Measurements from ENCODE around the gene SEC23A. TPM values are rescaled to one million over a fixed set of nuclear protein-coding genes. Genes with fewer than 3 reads are reported as not detected.
"Not testable (repeated sequence)": the region's sequence is repeated elsewhere in the genome, so short reads cannot be mapped to it uniquely, and the experiment has no call there.

Gene SEC23A
- polyA plus RNA-seq, 1 donor, result 92.8 TPM

DNA sequence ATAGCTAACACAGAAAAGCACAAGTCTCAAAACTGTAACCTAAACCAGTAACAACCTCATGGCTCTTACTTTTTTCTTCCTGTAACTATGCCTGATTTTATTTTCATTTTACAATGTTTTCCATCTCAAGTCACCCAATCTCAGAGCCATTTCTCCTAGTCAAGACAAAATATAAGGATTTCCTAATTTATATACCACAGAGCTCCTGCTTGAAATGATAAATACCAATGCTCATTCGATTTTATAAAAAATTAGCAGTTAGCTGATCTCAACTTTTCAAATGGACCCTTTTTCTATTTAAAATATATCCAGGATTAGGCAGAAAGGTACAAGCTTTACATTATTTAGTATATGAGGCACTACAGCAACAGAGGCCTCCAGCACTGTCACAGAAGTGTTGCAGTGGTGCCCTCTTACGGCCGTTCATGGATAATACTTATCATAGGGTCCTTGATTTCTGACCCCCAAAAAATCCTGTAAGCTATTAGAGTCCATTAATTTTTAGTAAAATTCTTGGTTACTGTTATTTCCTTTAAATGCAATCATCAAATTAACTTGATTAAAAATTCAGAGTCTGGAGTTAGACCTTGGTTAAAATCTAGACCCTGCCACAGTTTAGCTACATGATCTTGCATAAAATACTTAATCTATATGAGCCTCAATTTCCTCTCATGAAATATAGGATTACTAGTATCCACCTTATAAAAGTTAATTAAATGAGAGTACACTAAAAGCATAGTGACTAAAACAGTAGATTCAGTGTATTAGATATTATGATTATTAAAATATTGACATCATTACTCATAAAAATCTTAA lies 68.3 kb downstream of the SEC23A start:
- Histone ChIP-seq H3K9me3 (ENCODE audit: control insufficient read depth, low read depth, low read length) (no peaks in the 10 kb centered on the region), H3K27ac (ENCODE audit: low read length) (no peak overlapping the region), H3K4me1 (ENCODE audit: control insufficient read depth, insufficient read depth, low read length) (no peaks in the 10 kb centered on the region), H3K4me3 (ENCODE audit: low read length) (no peak overlapping the region), H3K27me3 (ENCODE audit: control insufficient read depth, insufficient read depth, low read length) (no peaks in the 10 kb centered on the region), H3K36me3 (ENCODE audit: control insufficient read depth, insufficient read depth, low read length) (peaks cover 56% of the 10 kb centered on the region)
- WGBS (ENCODE audit: insufficient coverage, low lambda C conversion rate), result 25% methylated on average over 1 of the region's 3 CpGs
- no peak for DNase-seq

DNA sequence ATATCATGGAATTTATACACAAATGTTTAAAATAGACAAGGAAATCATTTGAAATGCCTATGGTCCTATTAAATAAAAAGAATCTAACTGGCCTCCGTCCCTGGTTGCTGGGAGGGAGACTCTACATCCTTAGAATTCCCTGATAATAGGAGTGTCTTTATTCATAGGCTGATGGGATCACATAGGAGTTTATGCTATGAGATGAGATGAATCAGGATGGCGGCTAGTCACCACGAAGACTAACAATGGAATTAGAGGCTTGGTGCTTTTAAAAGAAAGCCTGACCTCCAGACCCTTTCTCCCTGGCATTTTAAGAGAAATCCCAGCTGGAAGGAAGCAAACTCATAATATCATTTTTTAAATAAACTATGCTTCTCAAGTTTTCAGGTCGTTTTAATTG lies 69.7 kb downstream of the SEC23A start:
- no peak for DNase-seq
- H3K27me3 ChIP-seq (ENCODE audit: control insufficient read depth, insufficient read depth, low read length), result no peaks in the 10 kb centered on the region
- no peak overlapping the region for H3K4me3 ChIP-seq (ENCODE audit: low read length)
- H3K27ac ChIP-seq (ENCODE audit: low read length), result no peak overlapping the region
- H3K4me1 ChIP-seq (ENCODE audit: control insufficient read depth, insufficient read depth, low read length), result no peaks in the 10 kb centered on the region
- H3K36me3 ChIP-seq (ENCODE audit: control insufficient read depth, insufficient read depth, low read length), result peaks cover 53% of the 10 kb centered on the region
- WGBS (ENCODE audit: insufficient coverage, low lambda C conversion rate), result 91% methylated on average over 2 of the region's 4 CpGs
- no peaks in the 10 kb centered on the region for H3K9me3 ChIP-seq (ENCODE audit: control insufficient read depth, low read depth, low read length)

DNA sequence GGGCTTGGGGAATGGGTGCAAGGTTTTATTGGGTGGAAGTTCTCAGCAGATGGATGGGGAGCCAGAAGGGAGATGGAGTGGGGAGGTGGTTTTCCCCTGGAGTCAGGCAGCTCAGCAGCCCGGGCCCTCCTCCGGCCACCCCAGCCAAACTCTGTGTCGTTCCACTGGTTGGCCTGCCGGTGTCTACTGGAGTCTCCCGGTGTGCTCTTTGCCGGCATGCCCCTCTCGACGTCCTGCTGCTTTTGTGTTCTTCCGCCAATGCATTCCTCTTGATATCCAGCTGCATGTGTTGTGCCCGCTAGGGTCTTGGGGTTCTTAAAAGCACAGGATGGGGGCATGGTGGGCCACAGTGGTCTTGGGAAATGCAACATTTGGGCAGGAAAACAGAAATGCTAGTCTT lies 72.8 kb downstream of the SEC23A start:
- DNase-seq, result no peak
- Histone ChIP-seq H3K4me1 (ENCODE audit: control insufficient read depth, insufficient read depth, low read length) (peaks cover 9% of the 10 kb centered on the region), H3K9me3 (ENCODE audit: control insufficient read depth, low read depth, low read length) (no peaks in the 10 kb centered on the region), H3K27me3 (ENCODE audit: control insufficient read depth, insufficient read depth, low read length) (no peaks in the 10 kb centered on the region), H3K36me3 (ENCODE audit: control insufficient read depth, insufficient read depth, low read length) (peaks cover 28% of the 10 kb centered on the region), H3K4me3 (ENCODE audit: low read length) (no peak overlapping the region), H3K27ac (ENCODE audit: low read length) (peak overlapping the region; percentile 4)
- WGBS (ENCODE audit: insufficient coverage, low lambda C conversion rate), result no CpG with 5 or more reads among the region's 10 CpGs

DNA sequence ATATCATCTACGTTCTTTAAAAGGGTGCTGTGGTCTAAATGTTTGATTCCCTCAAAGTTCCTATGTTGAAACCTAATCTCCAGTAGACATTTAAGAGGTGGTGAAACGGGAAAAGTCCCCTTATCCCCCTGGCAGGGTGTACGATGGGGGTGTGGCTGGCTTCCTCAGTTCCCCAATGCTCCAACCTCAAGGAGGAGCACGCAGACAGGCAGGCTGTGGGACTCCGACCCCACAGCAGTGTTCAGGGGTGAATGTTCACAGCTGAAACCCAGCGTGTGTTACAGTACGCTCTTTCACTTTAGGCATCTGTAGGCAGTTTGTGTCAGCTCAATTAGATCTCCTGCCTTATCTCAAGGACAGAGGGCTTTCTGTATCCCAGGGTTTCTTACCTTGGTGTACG lies 73.2 kb downstream of the SEC23A start:
- H3K36me3 ChIP-seq (ENCODE audit: control insufficient read depth, insufficient read depth, low read length), result peaks cover 28% of the 10 kb centered on the region
- H3K27me3 ChIP-seq (ENCODE audit: control insufficient read depth, insufficient read depth, low read length), result no peaks in the 10 kb centered on the region
- no peak overlapping the region for H3K4me3 ChIP-seq (ENCODE audit: low read length)
- peak overlapping the region; percentile 4 for H3K27ac ChIP-seq (ENCODE audit: low read length)
- no CpG with 5 or more reads among the region's 8 CpGs for WGBS (ENCODE audit: insufficient coverage, low lambda C conversion rate)
- no peaks in the 10 kb centered on the region for H3K9me3 ChIP-seq (ENCODE audit: control insufficient read depth, low read depth, low read length)
- peaks cover 14% of the 10 kb centered on the region for H3K4me1 ChIP-seq (ENCODE audit: control insufficient read depth, insufficient read depth, low read length)
- peak; percentile 29 to 52 for DNase-seq

DNA sequence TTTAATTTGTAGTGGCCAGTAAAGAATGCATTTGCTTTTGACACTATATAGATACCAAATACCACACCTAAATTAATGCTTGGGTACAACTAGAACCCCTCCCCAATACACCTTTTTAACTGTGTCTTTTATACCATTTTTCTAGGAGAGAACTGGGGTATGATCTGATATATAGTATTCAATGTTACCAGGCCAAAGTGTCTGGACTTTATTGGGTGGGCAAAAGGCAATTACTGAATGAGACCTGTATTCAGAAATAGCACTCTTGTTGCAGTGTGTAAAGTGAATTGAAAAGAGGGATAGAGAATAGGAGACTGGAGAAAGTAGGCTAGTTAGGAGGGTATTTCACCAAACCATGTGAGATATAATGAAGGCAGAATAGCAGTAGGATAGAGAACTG lies 74.4 kb downstream of the SEC23A start:
- Histone ChIP-seq H3K36me3 (ENCODE audit: control insufficient read depth, insufficient read depth, low read length) (peaks cover 26% of the 10 kb centered on the region), H3K27ac (ENCODE audit: low read length) (no peak overlapping the region), H3K9me3 (ENCODE audit: control insufficient read depth, low read depth, low read length) (no peaks in the 10 kb centered on the region), H3K4me1 (ENCODE audit: control insufficient read depth, insufficient read depth, low read length) (peaks cover 19% of the 10 kb centered on the region), H3K4me3 (ENCODE audit: low read length) (no peak overlapping the region), H3K27me3 (ENCODE audit: control insufficient read depth, insufficient read depth, low read length) (no peaks in the 10 kb centered on the region)
- no peak for DNase-seq

DNA sequence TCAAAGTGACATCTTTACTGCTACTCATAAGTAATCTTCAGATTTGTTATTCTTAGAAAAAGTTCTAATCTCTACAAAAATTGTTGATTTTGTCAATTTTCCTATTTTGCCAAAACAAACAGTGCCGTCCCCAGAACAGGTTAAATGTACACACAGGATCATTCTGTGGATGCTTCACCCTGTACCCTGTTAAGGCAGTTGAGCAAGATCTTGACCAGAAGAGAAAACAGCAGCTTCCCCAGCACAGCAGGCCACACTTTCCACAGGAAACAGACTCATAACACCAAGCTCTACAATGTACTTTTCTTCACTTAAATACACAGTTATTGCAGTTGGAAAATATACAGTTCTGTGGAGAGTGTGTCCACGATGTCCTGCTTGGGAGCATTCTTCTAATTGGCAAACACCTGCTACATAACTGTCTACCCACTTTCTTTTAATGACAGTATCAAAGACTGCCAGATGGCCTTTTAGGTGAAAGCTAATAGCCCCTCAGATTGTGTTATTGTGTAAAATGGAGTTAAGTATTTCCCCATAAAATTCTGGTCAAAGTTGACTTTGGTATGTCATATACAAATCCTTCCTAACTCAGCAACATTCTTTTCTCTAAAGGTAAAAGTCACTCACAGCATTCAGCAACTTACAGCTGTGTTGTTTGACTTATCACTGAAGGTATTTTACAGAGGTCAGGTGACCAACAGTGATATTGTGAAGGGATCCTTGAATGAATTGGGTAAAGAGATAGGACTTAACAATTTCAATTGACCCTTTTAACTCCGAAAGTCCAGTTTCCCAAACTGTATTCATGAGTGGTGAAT lies 77.0 kb downstream of the SEC23A start:
- DNase-seq, result peak; percentile 45 to 66
- peak overlapping the region; percentile 54 for H3K27ac ChIP-seq (ENCODE audit: low read length)
- WGBS (ENCODE audit: insufficient coverage, low lambda C conversion rate), result 20% methylated on average over 1 of the region's 3 CpGs

DNA sequence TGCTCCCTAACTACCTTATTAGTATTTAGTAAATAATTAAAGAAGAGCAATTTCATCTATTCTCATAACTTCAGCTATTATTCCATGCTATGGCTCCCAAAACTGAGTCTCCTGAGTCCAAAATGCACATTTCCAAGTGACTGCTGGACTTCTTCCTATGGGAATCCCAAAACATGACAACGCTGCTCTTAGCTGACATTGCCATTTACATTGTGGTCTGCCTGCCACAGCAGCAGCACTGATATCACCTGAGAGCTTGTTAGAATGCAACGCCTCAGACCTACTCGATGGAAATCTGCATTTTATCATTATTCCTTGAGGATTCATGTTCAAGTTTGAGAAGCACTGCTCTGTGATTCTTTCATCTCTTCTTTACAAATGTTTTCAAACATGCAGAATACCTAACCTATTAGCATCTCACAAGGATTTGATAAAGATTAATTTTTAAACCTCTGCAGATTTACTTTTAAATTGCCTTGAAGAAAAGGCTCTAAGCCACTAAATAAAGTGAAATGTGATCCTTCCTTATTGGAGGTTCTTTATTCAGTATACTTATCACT lies 77.7 kb downstream of the SEC23A start:
- no CpG with 5 or more reads among the region's 3 CpGs for WGBS (ENCODE audit: insufficient coverage, low lambda C conversion rate)
- peak overlapping the region; percentile 54 for H3K27ac ChIP-seq (ENCODE audit: low read length)
- no peak overlapping the region for H3K4me3 ChIP-seq (ENCODE audit: low read length)
- no peaks in the 10 kb centered on the region for H3K27me3 ChIP-seq (ENCODE audit: control insufficient read depth, insufficient read depth, low read length)
- peak in 1 of 2 donors; percentile 26 for DNase-seq
- no peaks in the 10 kb centered on the region for H3K9me3 ChIP-seq (ENCODE audit: control insufficient read depth, low read depth, low read length)
- peaks cover 23% of the 10 kb centered on the region for H3K4me1 ChIP-seq (ENCODE audit: control insufficient read depth, insufficient read depth, low read length)
- peaks cover 11% of the 10 kb centered on the region for H3K36me3 ChIP-seq (ENCODE audit: control insufficient read depth, insufficient read depth, low read length)

More for the DNA sequence above, 77.0 kb downstream of the SEC23A start:
- Histone ChIP-seq H3K4me3 (ENCODE audit: low read length) (no peak overlapping the region), H3K9me3 (ENCODE audit: control insufficient read depth, low read depth, low read length) (no peaks in the 10 kb centered on the region), H3K36me3 (ENCODE audit: control insufficient read depth, insufficient read depth, low read length) (peaks cover 17% of the 10 kb centered on the region), H3K4me1 (ENCODE audit: control insufficient read depth, insufficient read depth, low read length) (peaks cover 23% of the 10 kb centered on the region), H3K27me3 (ENCODE audit: control insufficient read depth, insufficient read depth, low read length) (no peaks in the 10 kb centered on the region)

DNA sequence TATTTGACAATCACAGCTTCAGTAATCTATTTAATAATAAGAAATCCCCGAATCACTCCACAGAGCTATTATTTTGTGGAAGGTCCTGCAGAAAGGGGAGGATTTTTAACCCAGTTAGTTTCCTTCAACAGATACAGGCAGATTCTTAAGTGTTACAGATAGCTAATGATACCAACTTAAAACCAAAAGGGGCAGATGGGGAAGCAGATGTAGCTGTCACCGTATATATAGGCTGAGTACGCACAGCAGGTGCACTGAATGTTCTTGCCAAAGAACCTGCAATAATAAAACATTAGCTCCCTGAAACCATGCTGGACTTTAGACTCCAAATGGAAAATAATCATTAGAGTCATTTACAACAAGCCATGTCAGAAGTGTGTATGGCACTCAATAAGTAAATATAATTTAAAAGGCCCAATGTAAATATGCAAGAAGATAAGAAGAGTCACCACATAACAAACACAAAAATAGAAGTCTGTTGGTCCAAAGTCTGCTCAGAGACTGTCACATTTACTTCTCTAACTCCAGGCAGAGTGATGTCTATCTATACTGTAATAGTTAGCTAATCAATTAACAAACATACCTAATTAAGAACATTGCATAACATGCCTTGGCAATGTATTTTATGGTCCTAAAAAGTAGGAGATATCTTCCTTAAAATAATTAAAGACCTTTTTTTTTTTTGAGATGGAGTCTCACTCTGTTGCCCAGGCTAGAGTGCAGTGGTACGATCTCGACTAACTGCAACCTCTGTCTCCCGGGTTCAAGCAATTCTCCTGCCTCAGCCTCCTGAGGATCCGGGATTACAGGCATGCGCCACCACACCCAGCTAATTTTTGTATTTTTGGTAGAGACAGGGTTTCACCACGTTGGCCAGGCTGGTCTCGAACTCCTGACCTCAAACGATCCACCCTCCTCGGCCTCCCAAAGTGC lies 78.8 kb downstream of the SEC23A start:
- DNase-seq, result peak; percentile 87 to 97
- Histone ChIP-seq H3K9me3 (ENCODE audit: control insufficient read depth, low read depth, low read length) (no peaks in the 10 kb centered on the region), H3K4me1 (ENCODE audit: control insufficient read depth, insufficient read depth, low read length) (peaks cover 23% of the 10 kb centered on the region), H3K27me3 (ENCODE audit: control insufficient read depth, insufficient read depth, low read length) (no peaks in the 10 kb centered on the region), H3K4me3 (ENCODE audit: low read length) (no peak overlapping the region), H3K36me3 (ENCODE audit: control insufficient read depth, insufficient read depth, low read length) (peaks cover 2% of the 10 kb centered on the region), H3K27ac (ENCODE audit: low read length) (peak overlapping the region; percentile 70)
- 50% methylated on average over 2 of the region's 12 CpGs for WGBS (ENCODE audit: insufficient coverage, low lambda C conversion rate)

DNA sequence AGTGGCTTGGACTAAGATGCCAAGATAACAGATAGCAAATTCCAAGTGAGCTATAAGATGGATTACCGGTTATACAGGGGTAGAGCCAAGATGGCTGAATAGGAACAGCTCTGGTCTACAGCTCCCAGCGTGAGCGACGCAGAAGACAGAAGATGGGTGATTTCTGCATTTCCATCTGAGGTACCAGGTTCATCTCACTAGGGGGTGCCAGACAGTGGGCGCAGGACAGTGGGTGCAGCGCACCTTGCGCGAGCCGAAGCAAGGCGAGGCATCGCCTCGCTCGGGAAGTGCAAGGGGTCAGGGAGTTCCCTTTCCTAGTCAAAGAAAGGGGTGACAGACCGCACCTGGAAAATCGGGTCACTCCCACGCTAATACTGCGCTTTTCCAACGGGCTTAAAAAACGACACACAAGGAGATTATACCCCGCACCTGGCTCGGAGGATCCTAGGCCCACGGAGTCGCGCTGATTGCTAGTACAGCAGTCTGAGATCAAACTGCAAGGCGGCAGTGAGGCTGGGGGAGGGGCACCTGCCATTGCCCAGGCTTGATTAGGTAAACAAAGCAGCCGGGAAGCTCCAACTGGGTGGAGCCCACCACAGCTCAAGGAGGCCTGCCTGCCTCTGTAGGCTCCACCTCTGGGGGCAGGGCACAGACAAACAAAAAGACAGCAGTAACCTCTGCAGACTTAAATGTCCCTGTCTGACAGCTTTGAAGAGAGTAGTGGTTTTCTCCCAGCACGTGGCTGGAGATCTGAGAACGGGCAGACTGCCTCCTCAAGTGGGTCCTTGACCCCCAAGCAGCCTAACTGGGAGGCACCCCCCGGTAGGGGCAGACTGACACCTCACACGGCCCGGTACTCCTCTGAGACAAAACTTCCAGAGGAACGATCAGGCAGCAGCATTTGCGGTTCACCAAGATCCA lies 85.7 kb downstream of the SEC23A start:
- H3K9me3 ChIP-seq (ENCODE audit: control insufficient read depth, low read depth, low read length); H3K27me3 ChIP-seq (ENCODE audit: control insufficient read depth, insufficient read depth, low read length); DNase-seq; H3K4me3 ChIP-seq (ENCODE audit: low read length); H3K36me3 ChIP-seq (ENCODE audit: control insufficient read depth, insufficient read depth, low read length); H3K4me1 ChIP-seq (ENCODE audit: control insufficient read depth, insufficient read depth, low read length); H3K27ac ChIP-seq (ENCODE audit: low read length): not testable (repeated sequence)
- no CpG with 5 or more reads among the region's 33 CpGs for WGBS (ENCODE audit: insufficient coverage, low lambda C conversion rate)
